Fibroblast of pulmonary artery (primary cell): ENCODE results near the gene GDPD2.

Source experiments
- DNase-seq: peaks from one replicate; pipeline ENCODE4 v3.0.0-alpha.2; 2010; ENCODE audit warnings: low read depth
- H3K4me3 ChIP-seq: replicated peaks from 2 replicates; pipeline ENCODE4 v1.5.1; 2011; ENCODE audit warnings: low read depth, mild to moderate bottlenecking, control low read depth, low read length, moderate library complexity
- TF ChIP-seq, protein P1 (sequence below): IDR thresholded peaks from 2 replicates; pipeline ENCODE4 v1.5.1; 2011; ENCODE audit warnings: mild to moderate bottlenecking, control low read depth, low read length, inconsistent platforms; ENCODE audit errors: missing control alignments

GDPD2 gene

DNA sequence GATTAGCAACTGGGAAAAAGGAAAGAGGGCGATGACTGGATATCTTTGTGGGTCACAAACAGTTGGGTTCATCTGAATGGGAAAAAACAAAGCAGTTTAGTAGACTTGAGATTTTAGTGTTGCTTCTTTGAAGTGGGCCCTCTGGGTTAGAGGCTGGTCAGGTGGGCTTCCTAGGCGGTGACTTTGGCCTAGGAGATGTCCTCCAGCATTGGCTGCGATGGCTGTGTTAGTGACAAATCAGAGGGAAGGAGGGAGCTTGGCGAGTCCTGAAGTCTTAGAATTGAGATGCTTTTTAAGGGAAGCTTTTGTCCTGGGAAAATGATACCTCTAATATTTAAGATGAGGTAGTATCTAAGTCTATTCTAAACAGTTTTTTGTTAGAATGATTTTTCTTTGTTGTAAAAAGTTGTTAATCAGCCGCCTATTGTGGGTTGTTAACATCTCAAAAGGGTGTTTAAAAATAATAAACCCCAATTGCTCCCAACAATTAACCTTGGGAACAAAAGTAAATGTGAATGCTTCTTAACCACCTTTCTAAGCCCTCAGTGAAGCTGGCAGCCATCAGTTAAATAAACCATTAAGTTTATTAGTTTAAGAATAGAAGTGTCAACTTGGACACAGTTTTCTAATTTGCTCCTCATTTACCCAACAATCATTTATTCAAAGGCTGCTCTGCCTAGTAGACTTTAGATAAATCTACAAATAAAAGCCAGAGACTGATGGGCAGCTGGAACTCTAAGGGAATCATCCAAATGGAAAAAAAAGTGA, 53.2 kb downstream of the GDPD2 start:
- no peak overlapping the region for H3K4me3 ChIP-seq
- TF ChIP-seq, protein P1, sequence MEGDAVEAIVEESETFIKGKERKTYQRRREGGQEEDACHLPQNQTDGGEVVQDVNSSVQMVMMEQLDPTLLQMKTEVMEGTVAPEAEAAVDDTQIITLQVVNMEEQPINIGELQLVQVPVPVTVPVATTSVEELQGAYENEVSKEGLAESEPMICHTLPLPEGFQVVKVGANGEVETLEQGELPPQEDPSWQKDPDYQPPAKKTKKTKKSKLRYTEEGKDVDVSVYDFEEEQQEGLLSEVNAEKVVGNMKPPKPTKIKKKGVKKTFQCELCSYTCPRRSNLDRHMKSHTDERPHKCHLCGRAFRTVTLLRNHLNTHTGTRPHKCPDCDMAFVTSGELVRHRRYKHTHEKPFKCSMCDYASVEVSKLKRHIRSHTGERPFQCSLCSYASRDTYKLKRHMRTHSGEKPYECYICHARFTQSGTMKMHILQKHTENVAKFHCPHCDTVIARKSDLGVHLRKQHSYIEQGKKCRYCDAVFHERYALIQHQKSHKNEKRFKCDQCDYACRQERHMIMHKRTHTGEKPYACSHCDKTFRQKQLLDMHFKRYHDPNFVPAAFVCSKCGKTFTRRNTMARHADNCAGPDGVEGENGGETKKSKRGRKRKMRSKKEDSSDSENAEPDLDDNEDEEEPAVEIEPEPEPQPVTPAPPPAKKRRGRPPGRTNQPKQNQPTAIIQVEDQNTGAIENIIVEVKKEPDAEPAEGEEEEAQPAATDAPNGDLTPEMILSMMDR, result no peak
- DNase-seq, result no peak

DNA sequence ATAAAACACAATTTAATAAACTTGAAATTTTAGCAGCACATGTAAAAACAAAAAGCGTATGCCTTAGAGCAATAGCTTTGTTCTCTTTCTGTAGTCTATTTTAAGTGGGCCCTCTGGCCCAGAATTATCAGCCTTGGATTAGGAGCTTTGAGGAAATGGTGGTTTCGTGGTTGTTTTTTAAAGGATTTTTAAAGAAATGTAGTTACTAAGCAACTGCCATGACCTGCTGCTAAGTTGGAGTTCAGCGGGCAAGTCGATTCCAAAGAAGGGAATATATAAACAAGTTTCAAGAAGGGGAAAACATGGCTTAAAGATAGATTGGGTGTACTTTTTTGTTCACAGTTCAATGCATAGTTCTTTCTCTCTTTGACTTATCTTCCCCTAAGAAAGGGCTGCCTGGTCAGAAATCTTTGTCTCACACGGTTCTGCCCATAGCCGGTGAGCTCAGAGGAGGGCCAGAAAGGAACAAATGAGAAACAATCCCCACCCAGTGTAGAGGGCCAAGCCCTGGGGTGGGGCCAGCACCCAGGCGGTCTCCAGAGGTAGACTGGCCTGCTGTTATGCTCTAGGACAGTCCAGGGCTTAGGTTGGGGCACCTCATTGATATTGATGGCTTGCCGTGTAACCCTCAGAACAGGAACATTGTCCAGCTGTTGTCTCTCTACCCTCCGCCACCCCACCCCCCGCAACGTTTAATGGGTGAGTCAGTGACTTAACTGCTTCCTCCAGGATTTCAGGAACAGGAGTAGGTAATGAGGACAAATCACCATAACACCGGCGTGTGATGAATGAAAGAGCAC, 54.0 kb downstream of the GDPD2 start:
- H3K4me3 ChIP-seq, result no peak overlapping the region
- peak; percentile 49 for DNase-seq
- TF ChIP-seq, protein P1, result no peak

DNA sequence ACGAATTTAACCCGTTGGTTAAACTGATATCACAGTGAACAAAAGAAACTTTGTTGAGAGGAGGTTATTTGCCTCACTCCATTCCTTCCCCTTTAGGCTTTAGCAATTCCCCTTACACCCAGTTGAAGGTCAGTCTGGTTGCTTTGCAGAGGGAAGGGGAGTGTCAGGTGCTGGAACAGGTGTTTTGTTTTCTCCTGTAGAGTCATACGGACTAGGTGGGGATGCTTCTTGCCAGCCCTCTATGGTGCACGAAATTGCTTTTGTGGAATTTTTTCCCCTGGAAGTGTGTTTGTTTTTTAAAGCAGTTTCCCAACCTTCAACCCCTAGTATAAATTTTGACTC, 54.6 kb downstream of the GDPD2 start:
- DNase-seq, result no peak
- no peak overlapping the region for H3K4me3 ChIP-seq
- TF ChIP-seq, protein P1, result no peak

DNA sequence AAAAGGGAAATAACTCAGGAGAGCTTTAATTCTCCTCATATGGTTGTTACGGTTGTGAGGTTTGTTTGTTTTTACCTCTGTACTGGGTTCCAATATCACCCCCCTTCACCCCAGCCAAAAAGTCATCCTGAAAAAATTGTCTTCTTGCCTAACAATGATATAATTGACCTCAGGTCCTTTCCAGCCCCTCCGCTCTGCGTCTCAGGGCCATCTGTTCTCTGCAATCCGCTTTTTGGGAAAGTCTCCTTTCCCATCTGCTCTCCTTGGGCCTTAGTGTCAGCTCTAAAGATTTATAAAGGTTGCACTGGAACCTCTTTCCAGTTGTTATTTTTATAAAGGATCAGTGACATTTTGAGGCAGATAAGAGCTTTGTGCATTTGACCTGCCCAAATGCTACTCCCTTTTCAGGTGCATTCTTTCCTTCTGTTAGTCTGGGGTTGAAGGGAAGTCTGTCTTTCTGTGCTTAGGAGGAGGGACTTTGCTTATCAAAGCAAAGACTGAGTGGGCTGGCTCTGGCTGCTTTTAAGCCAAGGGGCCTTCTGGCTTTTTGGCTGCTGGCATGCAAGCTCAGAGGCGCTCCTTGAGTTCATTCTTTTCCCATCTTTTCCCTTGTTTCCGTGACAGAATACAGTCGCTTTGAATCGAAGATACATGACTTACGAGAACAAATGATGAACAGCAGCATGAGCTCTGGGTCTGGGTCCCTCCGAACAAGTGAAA, 55.6 kb downstream of the GDPD2 start:
- TF ChIP-seq, protein P1, result no peak
- peak; percentile 16 for DNase-seq
- H3K4me3 ChIP-seq, result peak overlapping the region; percentile 5

DNA sequence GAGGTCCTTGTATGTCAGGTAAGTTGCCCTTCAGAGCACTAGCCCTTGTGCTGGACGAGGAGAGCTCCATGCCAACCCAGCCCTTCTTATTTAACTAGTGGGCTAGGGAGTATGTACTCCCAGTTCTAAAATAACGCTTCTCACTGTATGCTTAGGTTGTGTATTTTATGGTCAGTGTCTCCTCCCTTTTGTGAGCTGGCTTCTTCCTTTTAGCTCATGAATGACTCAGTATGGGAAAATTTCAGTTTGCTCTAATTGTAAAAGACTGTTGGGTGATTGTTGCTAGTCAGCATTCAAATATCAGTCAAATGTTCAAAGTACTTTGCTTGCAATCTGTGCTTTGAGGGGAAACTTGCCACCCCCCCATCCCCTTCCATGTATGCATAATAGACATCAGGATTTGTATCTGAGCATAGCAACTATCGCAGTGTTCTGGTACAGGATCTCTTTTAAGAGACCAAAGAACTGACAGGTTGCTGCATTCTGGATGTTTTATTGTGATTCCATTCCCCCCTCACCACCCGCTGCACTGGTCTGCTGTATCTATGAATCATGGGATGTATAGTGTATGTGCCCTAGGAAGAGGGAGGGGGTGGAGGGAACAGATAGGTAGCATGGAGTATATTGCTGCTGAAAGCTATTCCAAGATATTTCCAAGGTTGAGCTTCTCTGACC, 56.3 kb downstream of the GDPD2 start:
- peak overlapping the region; percentile 5 for H3K4me3 ChIP-seq
- TF ChIP-seq, protein P1, result no peak
- DNase-seq, result peak; percentile 65

DNA sequence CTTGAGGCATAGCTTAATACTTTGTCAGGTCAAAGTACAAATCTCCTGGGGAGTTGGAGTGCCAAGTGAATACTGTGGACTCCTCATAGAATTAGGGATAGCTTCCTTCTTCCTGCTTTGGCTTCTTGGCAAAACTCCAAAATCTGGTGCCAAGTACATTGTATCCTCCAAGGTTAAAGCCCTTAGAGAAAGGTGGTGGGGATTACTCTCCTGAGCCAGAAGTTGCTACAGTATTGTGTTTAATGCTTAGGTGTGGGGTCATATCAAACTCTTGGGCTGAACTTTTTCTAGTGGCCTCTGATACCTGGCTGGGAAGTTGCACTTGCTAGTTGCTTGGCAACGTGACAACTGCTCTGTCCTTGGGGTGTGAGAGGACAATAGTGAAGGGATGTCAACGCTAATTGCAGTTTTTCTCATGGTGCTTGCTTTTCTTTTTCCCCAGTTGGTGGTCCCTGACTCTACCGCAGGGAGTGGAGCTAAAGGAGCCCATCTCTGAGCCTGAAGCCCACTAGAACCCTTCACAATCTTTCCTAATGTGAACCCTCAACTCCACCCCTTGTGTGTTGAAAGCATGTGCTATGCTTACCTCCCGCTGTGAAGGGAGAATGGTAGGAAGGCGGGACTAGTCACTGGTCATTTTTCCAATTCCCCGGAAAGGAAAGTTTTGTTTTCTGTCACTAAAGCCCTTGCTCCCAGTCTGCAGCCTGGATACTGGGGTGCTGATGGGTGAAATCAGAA, 57.0 kb downstream of the GDPD2 start:
- no peak overlapping the region for H3K4me3 ChIP-seq
- TF ChIP-seq, protein P1, result no peak
- peak; percentile 22 for DNase-seq
